Activated T-helper 1 cell treated with anti-CD3 and anti-CD28 coated beads, Interleukin-12 subunit alpha, Interleukin-12 subunit beta, Interleukin-2, Interleukin-4 antibody, amounts not matched to agents 30 ng/mL and 10 ng/mL and 1 ng/mL, durations not matched to agents 14 hours and 24 hours and 36 hours (primary cell): ENCODE data around the gene SPEM1. TPM values are rescaled to one million over a fixed set of nuclear protein-coding genes. Genes with fewer than 3 reads are reported as not detected.

Source experiments
- DNase-seq: peaks from one replicate; pipeline ENCODE4 v3.0.0; 2021; ENCODE audit warnings: low spot score
- H3K27ac Mint-ChIP-seq: one replicate; pipeline ENCODE4 v1.8.0; 2021; ENCODE audit warnings: mild to moderate bottlenecking, mixed read lengths
- H3K27me3 Mint-ChIP-seq: one replicate; pipeline ENCODE4 v1.8.0; 2022; ENCODE audit warnings: mild to moderate bottlenecking, moderate library complexity, mixed read lengths; ENCODE audit not compliant: insufficient read depth
- H3K36me3 Mint-ChIP-seq: one replicate; pipeline ENCODE4 v1.8.0; 2021; ENCODE audit warnings: low read depth, mixed read lengths
- H3K4me1 Mint-ChIP-seq: one replicate; pipeline ENCODE4 v1.8.0; 2021; ENCODE audit warnings: low read depth, mixed read lengths
- H3K4me3 Mint-ChIP-seq: one replicate; pipeline ENCODE4 v1.8.0; 2021; ENCODE audit warnings: mild to moderate bottlenecking, moderate library complexity, mixed read lengths
- H3K9me3 Mint-ChIP-seq: one replicate; pipeline ENCODE4 v1.8.0; 2021; ENCODE audit warnings: mixed read lengths
- intact Hi-C: fragments of 100-400 bp; cut with micrococcal nuclease; formaldehyde crosslinking; loops from one replicate; pipeline ENCODE4 v1.15.1; 2024
- total RNA-seq: library from RNA; stranded (reverse); gene quantifications from 2 replicates; pipeline ENCODE4 v1.2.3, GENCODE V29; 2022

Gene SPEM1
- total RNA-seq: not detected in 2 replicates

- H3K36me3 Mint-ChIP-seq: no peaks in the 10 kb centered on the region
- intact Hi-C loops: no loop called here
- no peaks in the 10 kb centered on the region for H3K4me1 Mint-ChIP-seq
- H3K4me3 Mint-ChIP-seq: no peak within 1 kb of the TSS
- no peak within 1 kb of the TSS for H3K27ac Mint-ChIP-seq
- no peaks in the 10 kb centered on the region for H3K9me3 Mint-ChIP-seq
- no peaks in the 10 kb centered on the region for H3K27me3 Mint-ChIP-seq
- no peak for DNase-seq
Measured at GRCh38 chr17:7419819-7420610, at the start of gene SPEM1. Gene SPEM1 (plus strand): TSS chr17:7420324. CDS start chr17:7420385, 61 bp downstream.

GRCh38 chr17:7370853-7371252, 49.3 kb upstream of the SPEM1 start:
- Mint-ChIP-seq H3K27me3 (peaks cover 5% of the 10 kb centered on the region), H3K4me1 (no peaks in the 10 kb centered on the region), H3K4me3 (no peak overlapping the region), H3K27ac (no peak overlapping the region), H3K9me3 (no peaks in the 10 kb centered on the region), H3K36me3 (no peaks in the 10 kb centered on the region)
- intact Hi-C loops: no loop called here
- no peak for DNase-seq

- Mint-ChIP-seq H3K27me3 (peaks cover 16% of the 10 kb centered on the region), H3K27ac (no peak overlapping the region), H3K36me3 (peaks cover 2% of the 10 kb centered on the region), H3K4me1 (no peaks in the 10 kb centered on the region), H3K4me3 (no peak overlapping the region), H3K9me3 (peaks cover 5% of the 10 kb centered on the region)
- intact Hi-C loops: no loop called here
- DNase-seq: no peak
Measured at GRCh38 chr17:7374353-7374752, 45.8 kb upstream of the SPEM1 start.

GRCh38 chr17:7379134-7379533, 41.0 kb upstream of the SPEM1 start:
- Mint-ChIP-seq H3K4me3 (no peak overlapping the region), H3K4me1 (no peaks in the 10 kb centered on the region), H3K36me3 (peaks cover 6% of the 10 kb centered on the region), H3K27me3 (peaks cover 47% of the 10 kb centered on the region), H3K27ac (no peak overlapping the region), H3K9me3 (peaks cover 9% of the 10 kb centered on the region)
- DNase-seq: no peak
- intact Hi-C loops: no loop called here

- intact Hi-C loops: no loop called here
- Mint-ChIP-seq H3K4me3 (no peak overlapping the region), H3K36me3 (peaks cover 6% of the 10 kb centered on the region), H3K9me3 (peaks cover 9% of the 10 kb centered on the region), H3K4me1 (peaks cover 5% of the 10 kb centered on the region), H3K27ac (peak overlapping the region; percentile 13), H3K27me3 (peaks cover 47% of the 10 kb centered on the region)
- no peak for DNase-seq
Measured at GRCh38 chr17:7380321-7380720, 39.8 kb upstream of the SPEM1 start.

GRCh38 chr17:7380855-7381683, 39.1 kb upstream of the SPEM1 start, which contains the start of gene TNK1:
Gene TNK1 (plus strand): TSS chr17:7381089. CDS start chr17:7382927, 1,838 bp downstream.
- Mint-ChIP-seq H3K4me1 (peaks cover 5% of the 10 kb centered on the region), H3K27me3 (peaks cover 47% of the 10 kb centered on the region), H3K4me3 (no peak within 1 kb of the TSS), H3K27ac (peak within 1 kb of the TSS; percentile 13), H3K36me3 (peaks cover 6% of the 10 kb centered on the region), H3K9me3 (peaks cover 9% of the 10 kb centered on the region)
- intact Hi-C loops: no loop called here
- DNase-seq: no peak

- Mint-ChIP-seq H3K27me3 (peaks cover 36% of the 10 kb centered on the region), H3K36me3 (peaks cover 9% of the 10 kb centered on the region), H3K27ac (no peak overlapping the region), H3K4me3 (peak overlapping the region; percentile 13), H3K4me1 (peaks cover 5% of the 10 kb centered on the region), H3K9me3 (peaks cover 9% of the 10 kb centered on the region)
- DNase-seq: no peak
- intact Hi-C loops: no loop called here
Measured at GRCh38 chr17:7382901-7383300, 37.2 kb upstream of the SPEM1 start.

- Mint-ChIP-seq H3K27ac (no peak overlapping the region), H3K4me1 (peaks cover 5% of the 10 kb centered on the region)
Measured at GRCh38 chr17:7383371-7383741, 36.8 kb upstream of the SPEM1 start.

GRCh38 chr17:7383742-7384488, 36.2 kb upstream of the SPEM1 start:
- Mint-ChIP-seq H3K27ac (no peak overlapping the region), H3K27me3 (peaks cover 35% of the 10 kb centered on the region), H3K4me3 (peak overlapping the region; percentile 77), H3K9me3 (peaks cover 9% of the 10 kb centered on the region), H3K4me1 (peaks cover 5% of the 10 kb centered on the region), H3K36me3 (peaks cover 9% of the 10 kb centered on the region)
- intact Hi-C loops: loop anchor here (1.0 kb wide), 2 partner anchors 10 to 20 kb away; partner anchors contain the start of genes PLSCR3 and TMEM256
- peak; percentile 75 for DNase-seq

More at GRCh38 chr17:7383371-7383741, 36.8 kb upstream of the SPEM1 start:
- H3K9me3 Mint-ChIP-seq: peaks cover 9% of the 10 kb centered on the region
- DNase-seq: no peak
- intact Hi-C loops: no loop called here
- H3K36me3 Mint-ChIP-seq: peaks cover 9% of the 10 kb centered on the region
- peaks cover 36% of the 10 kb centered on the region for H3K27me3 Mint-ChIP-seq
- H3K4me3 Mint-ChIP-seq: peak overlapping the region; percentile 43

- peak overlapping the region; percentile 79 for H3K27ac Mint-ChIP-seq
- intact Hi-C loops: loop anchor here (1.0 kb wide), 2 partner anchors 10 to 20 kb away; partner anchors contain the start of genes PLSCR3 and TMEM256
Measured at GRCh38 chr17:7384489-7385081, 35.5 kb upstream of the SPEM1 start.

GRCh38 chr17:7388856-7389255, 31.3 kb upstream of the SPEM1 start:
- Mint-ChIP-seq H3K4me1 (peaks cover 22% of the 10 kb centered on the region), H3K27ac (no peak overlapping the region), H3K27me3 (no peaks in the 10 kb centered on the region), H3K4me3 (no peak overlapping the region), H3K9me3 (no peaks in the 10 kb centered on the region), H3K36me3 (peaks cover 19% of the 10 kb centered on the region)
- intact Hi-C loops: no loop called here
- no peak for DNase-seq

More at GRCh38 chr17:7384489-7385081, 35.5 kb upstream of the SPEM1 start:
- Mint-ChIP-seq H3K4me3 (peak overlapping the region; percentile 77), H3K9me3 (peaks cover 2% of the 10 kb centered on the region), H3K4me1 (peaks cover 5% of the 10 kb centered on the region), H3K27me3 (peaks cover 28% of the 10 kb centered on the region), H3K36me3 (peaks cover 7% of the 10 kb centered on the region)
- no peak for DNase-seq
